ENCODE measurements around the gene MESD. TPM values are rescaled to one million over a fixed set of nuclear protein-coding genes. Genes with fewer than 3 reads are reported as not detected.

Gene MESD
- total and polyA plus RNA-seq, 9 of the 15 experiments (the other 6 are each of a cell fraction or from before 2014, with no cell fraction given), result 11.3 to 39.7 (median 22.8) TPM

- TF ChIP-seq MYC (IDR thresholded peaks at IDR 0.05; ENCODE audit: low read depth, low read length), result peak; percentile 62
- TF ChIP-seq MYC (CRISPR knock-in tag; IDR thresholded peaks at IDR 0.05; ENCODE audit: borderline replicate concordance, low read depth), result 0 out of 2 replicates have a peak, but pooled peaks have one; percentile 48
- no peak for TF ChIP-seq ZNF830 (CRISPR knock-in tag; IDR thresholded peaks at IDR 0.05)
- no peak for TF ChIP-seq ZNF384 (IDR thresholded peaks at IDR 0.05; ENCODE audit: low read depth, low read length)
- TF ChIP-seq ZBTB11 (CRISPR knock-in tag; IDR thresholded peaks at IDR 0.05), result peak in 2 of 3 experiments; percentile 74 to 96; a peak in 3 of 6 replicates
- 0 out of 2 replicates have a peak, but pooled peaks have one; percentile 12 for TF ChIP-seq ZEB2 (IDR thresholded peaks at IDR 0.05)
- no peak for TF ChIP-seq ZNF76 (CRISPR knock-in tag; IDR thresholded peaks at IDR 0.05; ENCODE audit: borderline replicate concordance)
- TF ChIP-seq, protein P1, sequence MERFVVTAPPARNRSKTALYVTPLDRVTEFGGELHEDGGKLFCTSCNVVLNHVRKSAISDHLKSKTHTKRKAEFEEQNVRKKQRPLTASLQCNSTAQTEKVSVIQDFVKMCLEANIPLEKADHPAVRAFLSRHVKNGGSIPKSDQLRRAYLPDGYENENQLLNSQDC (CRISPR knock-in tag; IDR thresholded peaks at IDR 0.05), result no peak
- peak; percentile 33; the same call in 1 of the 2 replicates for TF ChIP-seq CREB1 (IDR thresholded peaks at IDR 0.05)
- TF ChIP-seq CREB1 (CRISPR knock-in tag; IDR thresholded peaks at IDR 0.05), result 0 out of 2 replicates have a peak, but pooled peaks have one; percentile 53
- TF ChIP-seq NFIC (IDR thresholded peaks at IDR 0.05), result no peak
- no peak for TF ChIP-seq HIVEP1 (CRISPR knock-in tag; IDR thresholded peaks at IDR 0.05)
- TF ChIP-seq, protein P2, sequence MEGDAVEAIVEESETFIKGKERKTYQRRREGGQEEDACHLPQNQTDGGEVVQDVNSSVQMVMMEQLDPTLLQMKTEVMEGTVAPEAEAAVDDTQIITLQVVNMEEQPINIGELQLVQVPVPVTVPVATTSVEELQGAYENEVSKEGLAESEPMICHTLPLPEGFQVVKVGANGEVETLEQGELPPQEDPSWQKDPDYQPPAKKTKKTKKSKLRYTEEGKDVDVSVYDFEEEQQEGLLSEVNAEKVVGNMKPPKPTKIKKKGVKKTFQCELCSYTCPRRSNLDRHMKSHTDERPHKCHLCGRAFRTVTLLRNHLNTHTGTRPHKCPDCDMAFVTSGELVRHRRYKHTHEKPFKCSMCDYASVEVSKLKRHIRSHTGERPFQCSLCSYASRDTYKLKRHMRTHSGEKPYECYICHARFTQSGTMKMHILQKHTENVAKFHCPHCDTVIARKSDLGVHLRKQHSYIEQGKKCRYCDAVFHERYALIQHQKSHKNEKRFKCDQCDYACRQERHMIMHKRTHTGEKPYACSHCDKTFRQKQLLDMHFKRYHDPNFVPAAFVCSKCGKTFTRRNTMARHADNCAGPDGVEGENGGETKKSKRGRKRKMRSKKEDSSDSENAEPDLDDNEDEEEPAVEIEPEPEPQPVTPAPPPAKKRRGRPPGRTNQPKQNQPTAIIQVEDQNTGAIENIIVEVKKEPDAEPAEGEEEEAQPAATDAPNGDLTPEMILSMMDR (IDR thresholded peaks at IDR 0.05 in 2 of 3, conservative IDR thresholded peaks at IDR 0.05 in 1 of 3; ENCODE audit: insufficient read depth in 2 of 3, low read depth in 1 of 3, low read length in 3 of 3), result no peak
- TF ChIP-seq ZBTB17 (CRISPR knock-in tag; IDR thresholded peaks at IDR 0.05), result no peak
- TF ChIP-seq TCFL5 (CRISPR knock-in tag; conservative IDR thresholded peaks at IDR 0.05), result no peak
- no peak for TF ChIP-seq ARHGAP35 (IDR thresholded peaks at IDR 0.05; ENCODE audit: partially characterized antibody)
- no peak for TF ChIP-seq ZNF347 (CRISPR knock-in tag; IDR thresholded peaks at IDR 0.05; ENCODE audit: low read depth)
- no peak for TF ChIP-seq DACH1 (IDR thresholded peaks at IDR 0.05; ENCODE audit: partially characterized antibody)
- TF ChIP-seq, protein P3, sequence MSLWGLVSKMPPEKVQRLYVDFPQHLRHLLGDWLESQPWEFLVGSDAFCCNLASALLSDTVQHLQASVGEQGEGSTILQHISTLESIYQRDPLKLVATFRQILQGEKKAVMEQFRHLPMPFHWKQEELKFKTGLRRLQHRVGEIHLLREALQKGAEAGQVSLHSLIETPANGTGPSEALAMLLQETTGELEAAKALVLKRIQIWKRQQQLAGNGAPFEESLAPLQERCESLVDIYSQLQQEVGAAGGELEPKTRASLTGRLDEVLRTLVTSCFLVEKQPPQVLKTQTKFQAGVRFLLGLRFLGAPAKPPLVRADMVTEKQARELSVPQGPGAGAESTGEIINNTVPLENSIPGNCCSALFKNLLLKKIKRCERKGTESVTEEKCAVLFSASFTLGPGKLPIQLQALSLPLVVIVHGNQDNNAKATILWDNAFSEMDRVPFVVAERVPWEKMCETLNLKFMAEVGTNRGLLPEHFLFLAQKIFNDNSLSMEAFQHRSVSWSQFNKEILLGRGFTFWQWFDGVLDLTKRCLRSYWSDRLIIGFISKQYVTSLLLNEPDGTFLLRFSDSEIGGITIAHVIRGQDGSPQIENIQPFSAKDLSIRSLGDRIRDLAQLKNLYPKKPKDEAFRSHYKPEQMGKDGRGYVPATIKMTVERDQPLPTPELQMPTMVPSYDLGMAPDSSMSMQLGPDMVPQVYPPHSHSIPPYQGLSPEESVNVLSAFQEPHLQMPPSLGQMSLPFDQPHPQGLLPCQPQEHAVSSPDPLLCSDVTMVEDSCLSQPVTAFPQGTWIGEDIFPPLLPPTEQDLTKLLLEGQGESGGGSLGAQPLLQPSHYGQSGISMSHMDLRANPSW (CRISPR knock-in tag; IDR thresholded peaks at IDR 0.05), result no peak
Measured at GRCh38 chr15:80989518-80990478, at the start of gene MESD (continued).
